HCT116 (cell line): ENCODE measurements around the gene RRAS2. TPM values are rescaled to one million over a fixed set of nuclear protein-coding genes. Genes with fewer than 3 reads are reported as not detected.
A peak's percentile ranks its signal among the peaks of the same experiment; 100 is the strongest.

Source experiments
- ATAC-seq: fragments of 200-7000 bp; cut with Tn5 transposase; 2 replicates; pipeline ENCODE4 v1.9.1; 2020; ENCODE audit warnings: mild to moderate bottlenecking, moderate library complexity
- BruUV-seq: library from RNA; stranded (reverse); fragments of 400-500 nt; replicated peaks from 2 replicates; lab custom pipeline; 2021; lab: Mats Ljungman, UMichigan
- CTCF ChIA-PET: fragments of 300-600 bp; sonication (Branson Sonifier 250); formaldehyde crosslinking; loops from one replicate; lab custom pipeline; 2021; ENCODE audit warnings: antibody characterized with exemption; lab: Charles Lee
- POLR2A ChIA-PET: fragments of 300-600, 350-600 bp; sonication (Branson Sonifier 250); formaldehyde crosslinking; loops from one replicate; lab custom pipeline; 2021; ENCODE audit warnings: antibody characterized with exemption; lab: Charles Lee
- RAD21 ChIA-PET, 2 experiments: fragments of 300-600 bp; sonication (Branson Sonifier 250); formaldehyde crosslinking; loops; one replicate each; lab custom pipeline; 2023; ENCODE audit warnings: low total read pairs in 2 of 2; ENCODE audit not compliant: uncharacterized antibody in 2 of 2, unreplicated experiment in 2 of 2, low non-redundant PET in 1 of 2; lab: Charles Lee
- DNase-seq: peaks from one replicate; pipeline ENCODE4 v3.0.0-alpha.2; 2010; ENCODE audit warnings: low read depth, low spot score
- H2AFZ ChIP-seq: fragments of 200-600 bp; shearing (Covaris generic), sonication (generic); 2 replicates; pipeline ENCODE4 v1.6.1; 2017; ENCODE audit warnings: low read depth, mixed run types, mixed read lengths, antibody characterized with exemption, low read length; ENCODE audit not compliant: poor library complexity, severe bottlenecking
- H3K27ac ChIP-seq: 2 replicates; pipeline ENCODE4 v1.5.1; 2012; ENCODE audit warnings: low read depth, low read length
- H3K27me3 ChIP-seq: fragments of 200-600 bp; sonication (generic); 2 replicates; pipeline ENCODE4 v1.6.1; 2016; ENCODE audit warnings: mixed run types, low read length, mixed read lengths; ENCODE audit not compliant: insufficient read depth
- H3K36me3 ChIP-seq, 2 experiments: fragments of 200-500 bp in 1 of 2; fragments of 200-600 bp in 1 of 2; sonication (Bioruptor generic) in 1 of 2; sonication (generic) in 1 of 2; 2 replicates each; pipeline versions ENCODE4 v1.5.1 to v1.6.1; 2014 to 2016; ENCODE audit warnings: low read length in 2 of 2, inconsistent platforms in 1 of 2, mixed read lengths in 1 of 2, mixed run types in 1 of 2; ENCODE audit not compliant: insufficient read depth in 2 of 2, control insufficient read depth in 1 of 2
- H3K4me1 ChIP-seq, 2 experiments: fragments of 200-600 bp in 1 of 2; sonication (generic) in 1 of 2; 2 replicates each; pipeline versions ENCODE4 v1.5.1 to v1.6.1; 2012 to 2017; ENCODE audit warnings: low read length in 2 of 2, inconsistent platforms in 1 of 2, mild to moderate bottlenecking in 1 of 2, mixed read lengths in 1 of 2, mixed run types in 1 of 2, moderate library complexity in 1 of 2; ENCODE audit not compliant: insufficient read depth in 2 of 2, control insufficient read depth in 1 of 2
- H3K4me2 ChIP-seq: fragments of 200-600 bp; sonication (generic); 2 replicates; pipeline ENCODE4 v1.6.1; 2017; ENCODE audit warnings: mixed run types, low read length, mixed read lengths
- H3K4me3 ChIP-seq, 2 experiments: fragments of 200-600 bp in 1 of 2; sonication (generic) in 1 of 2; replicated peaks in 1 of 2; 2 replicates each; pipeline ENCODE4 v1.5.1; 2011 to 2016; ENCODE audit warnings: low read length in 2 of 2, control low read depth in 1 of 2, low read depth in 1 of 2, mild to moderate bottlenecking in 1 of 2, mixed read lengths in 1 of 2, mixed run types in 1 of 2
- H3K79me2 ChIP-seq: fragments of 200-600 bp; sonication (generic); 2 replicates; pipeline ENCODE4 v1.6.1; 2017; ENCODE audit warnings: mild to moderate bottlenecking, mixed run types, low read length, moderate library complexity, mixed read lengths; ENCODE audit not compliant: insufficient read depth
- H3K9ac ChIP-seq: fragments of 200-600 bp; sonication (generic); 2 replicates; pipeline ENCODE4 v1.6.1; 2016; ENCODE audit warnings: low read length, mixed read lengths
- H3K9me2 ChIP-seq: fragments of 200-600 bp; sonication (generic), shearing (Covaris generic); 2 replicates; pipeline ENCODE4 v1.6.1; 2017; ENCODE audit warnings: mixed run types, mild to moderate bottlenecking, moderate library complexity; ENCODE audit not compliant: insufficient read depth
- H3K9me3 ChIP-seq, 2 experiments: fragments of 200-500 bp in 1 of 2; fragments of 200-600 bp in 1 of 2; sonication (Bioruptor generic) in 1 of 2; sonication (generic) in 1 of 2; 2 replicates each; pipeline ENCODE4 v1.6.1; 2014 to 2017; ENCODE audit warnings: low read length in 2 of 2, mixed read lengths in 2 of 2, inconsistent platforms in 1 of 2, low read depth in 1 of 2, mild to moderate bottlenecking in 1 of 2, mixed run types in 1 of 2, moderate library complexity in 1 of 2; ENCODE audit not compliant: control insufficient read depth in 1 of 2, insufficient read depth in 1 of 2
- H4K20me1 ChIP-seq: fragments of 200-600 bp; sonication (generic), shearing (Covaris generic); 2 replicates; pipeline ENCODE4 v1.6.1; 2017; ENCODE audit warnings: mixed run types, mild to moderate bottlenecking, moderate library complexity; ENCODE audit not compliant: insufficient read depth
- ELF1 ChIP-seq: IDR thresholded peaks from 2 replicates; pipeline ENCODE4 v1.6.1; 2012; ENCODE audit warnings: low read depth, borderline replicate concordance
- EZH2 ChIP-seq: fragments of 200-600 bp; sonication (generic); IDR thresholded peaks from 2 replicates; pipeline ENCODE4 v1.6.1; 2017; ENCODE audit warnings: antibody characterized with exemption, mixed run types
- EZH2phosphoT487 ChIP-seq: fragments of 200-600 bp; IDR thresholded peaks from 2 replicates; pipeline ENCODE4 v1.6.1; 2018; ENCODE audit warnings: antibody characterized with exemption, borderline replicate concordance
- FOSL1 ChIP-seq: IDR thresholded peaks from 2 replicates; pipeline ENCODE4 v1.6.1; 2012; ENCODE audit warnings: low read depth
- POLR2A ChIP-seq: IDR thresholded peaks from 2 replicates; pipeline ENCODE4 v1.7.0; 2011; ENCODE audit warnings: borderline replicate concordance; ENCODE audit not compliant: insufficient read depth, insufficient read length; ENCODE audit errors: extremely low read depth
- REST ChIP-seq: IDR thresholded peaks from 2 replicates; pipeline ENCODE4 v1.6.1; 2012; ENCODE audit warnings: low read depth
- TCF7L2 ChIP-seq: IDR thresholded peaks from 2 replicates; pipeline ENCODE4 v1.7.0; 2011; ENCODE audit warnings: borderline replicate concordance, inconsistent platforms; ENCODE audit not compliant: insufficient read depth, insufficient read length; ENCODE audit errors: extremely low read depth
- ZFX ChIP-seq: fragments of 450-650 bp; IDR thresholded peaks from 2 replicates; pipeline ENCODE4 v1.6.1; 2017
- intact Hi-C: fragments of 100-400 bp; cut with micrococcal nuclease; formaldehyde crosslinking; loops from 2 replicates; pipeline ENCODE4 v1.10.0; 2022
- total RNA-seq: library from RNA; stranded (reverse); gene quantifications from one replicate; pipeline ENCODE4 v1.2.1, GENCODE V29; 2021; ENCODE audit not compliant: unreplicated experiment

The RRAS2 gene
- total RNA-seq, 1 experiment from 2014 or later = 54.5 TPM

GRCh38 chr11:14299921-14300320, 59.1 kb downstream of the RRAS2 start (continued):
- no peak for TF ChIP-seq EZH2
- no peak for TF ChIP-seq FOSL1
- no peak for TF ChIP-seq POLR2A
- TF ChIP-seq, all 23 proteins: peak for 0

DNA sequence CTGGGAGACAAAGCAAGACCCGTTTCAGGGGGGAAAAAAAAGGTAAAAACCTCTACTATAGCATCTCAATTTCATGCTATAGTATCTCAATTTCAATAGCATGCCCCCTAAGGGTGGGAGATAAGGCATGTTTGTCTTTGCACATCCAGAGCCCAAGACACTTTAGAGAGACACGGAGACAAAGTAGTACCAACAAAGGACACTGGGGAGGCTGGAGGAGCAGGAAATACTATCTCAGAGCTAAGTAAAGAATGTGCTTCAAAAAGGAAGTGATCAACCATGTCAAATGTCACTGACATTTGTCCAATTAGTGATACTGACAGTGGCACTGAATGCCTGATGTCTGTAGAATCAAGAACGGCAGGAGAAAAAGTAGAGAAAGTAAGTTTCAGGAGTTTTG, 68.6 kb downstream of the RRAS2 start:
- ChIA-PET CTCF (no interaction called here), POLR2A (no interaction called here), RAD21 (no interaction called here)
- Histone ChIP-seq H3K79me2 (peaks cover 6% of the 10 kb centered on the region; the same call in 1 of the 2 replicates), H2AFZ (no peak overlapping the region), H3K36me3 (0 out of 4 replicates have a peak, but pooled peaks cover 0 to 4% of the 10 kb centered on the region in 2 experiments), H3K9me3 (no peaks in the 10 kb centered on the region), H3K4me3 (no peak overlapping the region), H3K27me3 (no peaks in the 10 kb centered on the region), H3K27ac (no peak overlapping the region), H3K4me1 (no peaks in the 10 kb centered on the region), H3K9ac (no peak overlapping the region), H4K20me1 (no peaks in the 10 kb centered on the region), H3K9me2 (no peaks in the 10 kb centered on the region), H3K4me2 (no peak overlapping the region)
- intact Hi-C loops = no loop called here
- TF ChIP-seq TCF7L2 = no peak
- no peak for TF ChIP-seq EZH2
- no peak for TF ChIP-seq ELF1
- TF ChIP-seq ZFX = no peak
- no peak for TF ChIP-seq EZH2phosphoT487
- TF ChIP-seq REST = no peak
- DNase-seq = no peak
- ATAC-seq = peak; percentile 42; the same call in 1 of the 2 replicates
- no TSS peak for BruUV-seq
